ENCODE results near the gene HS3ST1.

Gene HS3ST1

DNA sequence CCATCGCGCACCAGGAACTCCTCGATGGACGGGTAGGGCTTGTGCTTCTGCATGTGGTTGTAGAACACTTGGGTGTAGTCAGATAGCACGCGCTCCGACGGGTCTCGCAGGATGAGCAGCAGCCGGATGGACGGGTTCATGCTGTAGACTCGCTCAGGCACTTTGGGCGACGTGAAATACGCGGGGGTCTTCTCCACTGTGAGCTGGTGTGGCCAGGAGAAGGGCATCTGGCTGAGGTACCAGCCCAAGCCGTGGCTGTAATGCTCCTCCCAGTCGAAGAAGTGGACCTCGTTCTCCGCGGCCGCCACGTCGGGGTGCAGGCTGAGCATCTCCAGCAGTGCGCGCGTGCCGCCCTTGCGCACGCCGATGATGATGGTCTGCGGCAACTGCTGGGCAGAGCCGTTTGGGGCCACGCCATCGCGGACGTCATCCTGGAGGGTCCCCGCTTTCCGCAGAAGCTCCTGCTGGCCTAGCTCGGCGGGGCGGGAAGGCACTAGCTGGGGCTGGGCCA lies 29.2 kb downstream of the HS3ST1 start:
- Histone ChIP-seq H3K9me3 (ENCODE audit: insufficient read depth, low read depth, low read length) (no peaks in the 10 kb centered on the region), H3K27ac (ENCODE audit: low read depth, low read length) (no peak overlapping the region), H3K79me1 (ENCODE audit: low read length) (no peaks in the 10 kb centered on the region), H3K4me2 (ENCODE audit: low read length) (no peak overlapping the region), H3K4me3 (ENCODE audit: low read depth, low read length) (peak overlapping the region; percentile 25), H3K4ac (ENCODE audit: low read depth, low read length) (no peak overlapping the region), H2BK12ac (ENCODE audit: low read length) (no peak overlapping the region), H2AFZ (ENCODE audit: insufficient read depth, low read length, poor library complexity) (no peak overlapping the region), H2BK120ac (ENCODE audit: insufficient read depth, low read length, poor library complexity) (no peak overlapping the region), H3K36me3 (ENCODE audit: control insufficient read depth in 1 of 2, insufficient read depth in 2 of 2, low read length in 2 of 2) (peaks cover 5 to 8% of the 10 kb centered on the region in 2 experiments), H3K23ac (ENCODE audit: low read length) (no peak overlapping the region), H4K8ac (ENCODE audit: low read depth, low read length) (no peak overlapping the region), H3K18ac (ENCODE audit: low read length) (no peak overlapping the region), H4K91ac (ENCODE audit: low read depth, low read length) (no peak overlapping the region), H2AK5ac (ENCODE audit: low read length) (no peak overlapping the region), H3K9ac (ENCODE audit: low read length) (no peak overlapping the region), H3K14ac (ENCODE audit: low read length) (no peak overlapping the region), H2BK5ac (ENCODE audit: low read depth, low read length, poor library complexity) (no peak overlapping the region), H3K27me3 (ENCODE audit: insufficient read depth, low read length) (no peaks in the 10 kb centered on the region), H3K4me1 (ENCODE audit: control insufficient read depth in 1 of 2, insufficient read depth in 2 of 2, low read length in 2 of 2) (no peaks in the 10 kb centered on the region), H4K12ac (ENCODE audit: low read depth, low read length) (no peak overlapping the region), H3K79me2 (ENCODE audit: control insufficient read depth, insufficient read depth, low read length, poor library complexity) (no peaks in the 10 kb centered on the region)
- no CpG with 5 or more reads among the region's 42 CpGs for WGBS (ENCODE audit: extremely low coverage, insufficient coverage, insufficient read length)
- DNase-seq, result no peak

DNA sequence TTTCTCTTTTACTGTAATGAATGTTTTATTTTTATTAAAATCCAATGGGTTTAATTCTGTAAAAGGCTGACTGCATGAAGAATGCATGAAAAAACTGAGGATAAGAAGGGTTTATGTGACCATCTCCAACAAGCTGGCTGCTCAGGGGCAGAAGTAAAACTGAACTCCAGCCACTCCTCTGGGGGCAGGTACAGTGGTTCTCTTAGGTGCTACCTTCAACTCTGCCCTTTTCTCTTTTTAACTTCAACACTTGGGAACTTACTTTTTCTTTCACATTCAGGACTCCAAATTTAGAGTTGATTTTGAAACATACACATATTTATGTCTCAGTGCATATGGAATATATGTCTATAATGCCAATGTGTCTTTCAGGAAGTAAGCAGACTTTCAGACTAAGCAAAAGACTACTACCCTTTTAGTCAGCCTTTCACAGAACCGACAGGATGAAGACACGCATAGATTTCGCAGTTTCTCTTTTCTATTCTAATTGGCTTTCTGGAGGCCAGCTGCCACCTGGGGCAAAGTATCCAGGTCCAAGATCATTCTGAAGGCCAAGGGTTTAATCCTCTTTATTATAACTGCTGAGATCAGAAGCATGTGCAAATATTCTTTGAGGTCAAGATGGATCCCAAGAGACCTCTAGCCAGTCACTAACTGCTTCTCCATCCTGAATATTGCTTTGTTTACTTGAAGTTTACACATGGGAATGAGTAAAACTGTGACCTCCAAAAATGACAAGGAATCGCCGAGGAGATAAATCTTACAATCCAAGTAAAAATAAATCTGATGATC lies 30.7 kb downstream of the HS3ST1 start:
- H3K4me3 ChIP-seq (ENCODE audit: low read depth, low read length), result no peak overlapping the region
- no peak for DNase-seq
- H2BK12ac ChIP-seq (ENCODE audit: low read length), result no peak overlapping the region
- peaks cover 5 to 8% of the 10 kb centered on the region in 2 experiments for H3K36me3 ChIP-seq (ENCODE audit: control insufficient read depth in 1 of 2, insufficient read depth in 2 of 2, low read length in 2 of 2)
- H3K14ac ChIP-seq (ENCODE audit: low read length), result no peak overlapping the region
- H3K79me1 ChIP-seq (ENCODE audit: low read length), result no peaks in the 10 kb centered on the region
- H4K12ac ChIP-seq (ENCODE audit: low read depth, low read length), result no peak overlapping the region
- no CpG with 5 or more reads among the region's 5 CpGs for WGBS (ENCODE audit: extremely low coverage, insufficient coverage, insufficient read length)
- no peak overlapping the region for H3K4ac ChIP-seq (ENCODE audit: low read depth, low read length)
- no peaks in the 10 kb centered on the region for H3K79me2 ChIP-seq (ENCODE audit: control insufficient read depth, insufficient read depth, low read length, poor library complexity)
- H3K4me1 ChIP-seq (ENCODE audit: control insufficient read depth in 1 of 2, insufficient read depth in 2 of 2, low read length in 2 of 2), result no peaks in the 10 kb centered on the region
- H2BK5ac ChIP-seq (ENCODE audit: low read depth, low read length, poor library complexity), result no peak overlapping the region
- no peak overlapping the region for H3K23ac ChIP-seq (ENCODE audit: low read length)
- H2AFZ ChIP-seq (ENCODE audit: insufficient read depth, low read length, poor library complexity), result no peak overlapping the region
- H3K4me2 ChIP-seq (ENCODE audit: low read length), result no peak overlapping the region
- H3K18ac ChIP-seq (ENCODE audit: low read length), result no peak overlapping the region
- no peak overlapping the region for H3K27ac ChIP-seq (ENCODE audit: low read depth, low read length)
- H2BK120ac ChIP-seq (ENCODE audit: insufficient read depth, low read length, poor library complexity), result no peak overlapping the region
- H2AK5ac ChIP-seq (ENCODE audit: low read length), result no peak overlapping the region
- no peak overlapping the region for H4K8ac ChIP-seq (ENCODE audit: low read depth, low read length)
- no peak overlapping the region for H4K91ac ChIP-seq (ENCODE audit: low read depth, low read length)
- no peaks in the 10 kb centered on the region for H3K9me3 ChIP-seq (ENCODE audit: insufficient read depth, low read depth, low read length)
- no peaks in the 10 kb centered on the region for H3K27me3 ChIP-seq (ENCODE audit: insufficient read depth, low read length)
- no peak overlapping the region for H3K9ac ChIP-seq (ENCODE audit: low read length)

DNA sequence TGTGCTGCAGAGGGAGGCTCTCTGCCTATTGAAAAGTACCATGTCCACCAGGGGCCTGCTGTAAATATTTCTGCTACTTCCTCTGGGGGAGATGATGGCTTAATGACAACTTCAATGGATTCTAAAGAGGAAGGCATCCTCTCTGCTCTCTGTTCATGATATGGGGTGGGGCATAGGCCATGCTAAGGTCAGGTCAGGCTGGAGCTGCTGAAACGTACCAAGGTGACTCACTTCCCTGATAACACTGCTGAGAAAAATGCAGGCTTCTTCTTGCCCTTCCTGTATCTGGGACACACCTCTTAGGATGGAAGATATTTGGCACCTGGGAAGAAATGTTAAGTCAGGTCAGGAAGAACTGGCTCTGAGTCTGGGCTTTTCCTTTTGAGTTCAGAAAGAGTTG lies 31.5 kb downstream of the HS3ST1 start:
- Histone ChIP-seq H3K9me3 (ENCODE audit: insufficient read depth, low read depth, low read length) (no peaks in the 10 kb centered on the region), H3K14ac (ENCODE audit: low read length) (no peak overlapping the region), H4K91ac (ENCODE audit: low read depth, low read length) (no peak overlapping the region), H4K12ac (ENCODE audit: low read depth, low read length) (no peak overlapping the region), H4K8ac (ENCODE audit: low read depth, low read length) (no peak overlapping the region), H3K27me3 (ENCODE audit: insufficient read depth, low read length) (no peaks in the 10 kb centered on the region), H2AFZ (ENCODE audit: insufficient read depth, low read length, poor library complexity) (no peak overlapping the region), H2BK120ac (ENCODE audit: insufficient read depth, low read length, poor library complexity) (no peak overlapping the region), H2BK12ac (ENCODE audit: low read length) (no peak overlapping the region), H3K4me2 (ENCODE audit: low read length) (no peak overlapping the region), H3K36me3 (ENCODE audit: control insufficient read depth in 1 of 2, insufficient read depth in 2 of 2, low read length in 2 of 2) (peaks cover 5 to 8% of the 10 kb centered on the region in 2 experiments), H3K4me1 (ENCODE audit: control insufficient read depth in 1 of 2, insufficient read depth in 2 of 2, low read length in 2 of 2) (no peaks in the 10 kb centered on the region), H2AK5ac (ENCODE audit: low read length) (no peak overlapping the region), H3K23ac (ENCODE audit: low read length) (no peak overlapping the region), H3K4ac (ENCODE audit: low read depth, low read length) (no peak overlapping the region), H3K79me2 (ENCODE audit: control insufficient read depth, insufficient read depth, low read length, poor library complexity) (no peaks in the 10 kb centered on the region), H3K79me1 (ENCODE audit: low read length) (no peaks in the 10 kb centered on the region), H3K18ac (ENCODE audit: low read length) (no peak overlapping the region), H3K4me3 (ENCODE audit: low read depth, low read length) (no peak overlapping the region), H3K27ac (ENCODE audit: low read depth, low read length) (no peak overlapping the region), H2BK5ac (ENCODE audit: low read depth, low read length, poor library complexity) (no peak overlapping the region), H3K9ac (ENCODE audit: low read length) (no peak overlapping the region)
- DNase-seq, result peak; percentile 62 to 82
- WGBS (ENCODE audit: extremely low coverage, insufficient coverage, insufficient read length), result no CpG with 5 or more reads among the region's 1 CpG

DNA sequence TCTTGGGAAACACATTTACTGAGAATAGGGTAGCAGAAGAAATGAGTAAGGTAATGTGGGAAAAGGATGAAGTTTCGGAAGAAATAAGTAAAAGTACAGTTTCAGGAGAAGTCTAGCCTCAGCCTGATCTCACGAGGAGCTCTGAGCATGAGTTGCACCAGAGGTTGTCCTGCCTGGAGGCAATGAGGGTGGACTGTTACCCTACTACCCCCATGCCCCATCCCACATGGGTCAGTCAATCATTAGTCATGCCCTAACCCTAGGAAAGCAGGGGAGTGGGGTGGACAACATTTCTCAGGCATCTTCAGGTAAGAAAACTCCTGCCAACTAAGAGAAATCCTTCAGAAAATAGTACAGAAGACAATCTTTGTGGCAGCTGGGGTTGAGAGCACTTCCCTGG lies 35.1 kb downstream of the HS3ST1 start:
- no peak overlapping the region for H3K27ac ChIP-seq (ENCODE audit: low read depth, low read length)
- H2AK5ac ChIP-seq (ENCODE audit: low read length), result no peak overlapping the region
- H3K9ac ChIP-seq (ENCODE audit: low read length), result no peak overlapping the region
- H4K91ac ChIP-seq (ENCODE audit: low read depth, low read length), result no peak overlapping the region
- H2BK5ac ChIP-seq (ENCODE audit: low read depth, low read length, poor library complexity), result no peak overlapping the region
- H3K18ac ChIP-seq (ENCODE audit: low read length), result no peak overlapping the region
- no peak overlapping the region for H3K4ac ChIP-seq (ENCODE audit: low read depth, low read length)
- H3K79me2 ChIP-seq (ENCODE audit: control insufficient read depth, insufficient read depth, low read length, poor library complexity), result no peaks in the 10 kb centered on the region
- WGBS (ENCODE audit: extremely low coverage, insufficient coverage, insufficient read length), result 100% methylated on average over 1 of the region's 2 CpGs
- H3K36me3 ChIP-seq (ENCODE audit: control insufficient read depth in 1 of 2, insufficient read depth in 2 of 2, low read length in 2 of 2), result no peaks in the 10 kb centered on the region
- no peak overlapping the region for H2BK12ac ChIP-seq (ENCODE audit: low read length)
- no peaks in the 10 kb centered on the region for H3K79me1 ChIP-seq (ENCODE audit: low read length)
- no peak overlapping the region for H3K4me2 ChIP-seq (ENCODE audit: low read length)
- H3K14ac ChIP-seq (ENCODE audit: low read length), result no peak overlapping the region
- H3K4me3 ChIP-seq (ENCODE audit: low read depth, low read length), result no peak overlapping the region
- no peak overlapping the region for H2AFZ ChIP-seq (ENCODE audit: insufficient read depth, low read length, poor library complexity)
- H3K4me1 ChIP-seq (ENCODE audit: control insufficient read depth in 1 of 2, insufficient read depth in 2 of 2, low read length in 2 of 2), result no peaks in the 10 kb centered on the region
- H3K23ac ChIP-seq (ENCODE audit: low read length), result no peak overlapping the region
- peak; percentile 75 to 83 for DNase-seq
- no peak overlapping the region for H4K12ac ChIP-seq (ENCODE audit: low read depth, low read length)
- no peaks in the 10 kb centered on the region for H3K9me3 ChIP-seq (ENCODE audit: insufficient read depth, low read depth, low read length)
- H4K8ac ChIP-seq (ENCODE audit: low read depth, low read length), result no peak overlapping the region
- no peak overlapping the region for H2BK120ac ChIP-seq (ENCODE audit: insufficient read depth, low read length, poor library complexity)
- H3K27me3 ChIP-seq (ENCODE audit: insufficient read depth, low read length), result no peaks in the 10 kb centered on the region
